GM19397 (cell line): Measurements from ENCODE around the gene CLCN7.

Experiments
- ATAC-seq: cut with Tn5 transposase; IDR thresholded peaks from one replicate; pipeline ENCODE4 v1.9.1; 2021; ENCODE audit warnings: mild to moderate bottlenecking, moderate library complexity; ENCODE audit not compliant: unreplicated experiment

The CLCN7 gene

GRCh38 chr16:1464894-1465566 lies 9.8 kb downstream of the CLCN7 start:
- ATAC-seq: no peak

GRCh38 chr16:1464196-1464893 lies 10.5 kb downstream of the CLCN7 start:
- ATAC-seq: no peak

- no peak for ATAC-seq
Observed at GRCh38 chr16:1461146-1461545, 13.7 kb downstream of the CLCN7 start.

- ATAC-seq: no peak
Observed at GRCh38 chr16:1460602-1461138, 14.2 kb downstream of the CLCN7 start.

- no peak for ATAC-seq
Observed at GRCh38 chr16:1459967-1460366, 14.9 kb downstream of the CLCN7 start.

GRCh38 chr16:1458977-1459341 lies 15.9 kb downstream of the CLCN7 start:
- ATAC-seq: no peak

- ATAC-seq: no peak
Observed at GRCh38 chr16:1458336-1458976, 16.4 kb downstream of the CLCN7 start.

GRCh38 chr16:1457489-1458245 lies 17.2 kb downstream of the CLCN7 start:
- no peak for ATAC-seq

GRCh38 chr16:1456951-1457350 lies 17.9 kb downstream of the CLCN7 start:
- ATAC-seq: no peak

GRCh38 chr16:1455190-1456171 lies 19.3 kb downstream of the CLCN7 start:
- no peak for ATAC-seq

- ATAC-seq: no peak
Observed at GRCh38 chr16:1454561-1454960, 20.3 kb downstream of the CLCN7 start.

- ATAC-seq: no peak
Observed at GRCh38 chr16:1453316-1453715, 21.5 kb downstream of the CLCN7 start.

GRCh38 chr16:1452530-1452929 lies 22.3 kb downstream of the CLCN7 start:
- ATAC-seq: no peak

GRCh38 chr16:1451702-1452392 lies 23.0 kb downstream of the CLCN7 start:
- ATAC-seq: no peak

GRCh38 chr16:1450841-1451240 lies 24.0 kb downstream of the CLCN7 start:
- ATAC-seq: no peak

GRCh38 chr16:1450218-1450617 lies 24.6 kb downstream of the CLCN7 start:
- ATAC-seq: no peak

- no peak for ATAC-seq
Observed at GRCh38 chr16:1449201-1449788, 25.5 kb downstream of the CLCN7 start.

GRCh38 chr16:1448536-1449116 lies 26.2 kb downstream of the CLCN7 start:
- no peak for ATAC-seq

GRCh38 chr16:1447965-1448364 lies 26.9 kb downstream of the CLCN7 start:
- no peak for ATAC-seq
